HG02840 (cell line): ENCODE measurements around the gene RBM3.
"Not testable (repeated sequence)": the region's sequence is repeated elsewhere in the genome, so short reads cannot be mapped to it uniquely, and the experiment has no call there.

Experiments
- ATAC-seq: cut with Tn5 transposase; IDR thresholded peaks from one replicate; pipeline ENCODE4 v1.9.1; 2021; ENCODE audit warnings: mild to moderate bottlenecking, moderate library complexity, moderate number of reproducible peaks; ENCODE audit not compliant: unreplicated experiment, low FRiP score

Gene RBM3

GRCh38 chrX:48574270-48575266 lies at the start of gene RBM3:
Gene RBM3, plus strand, starts transcription at chrX:48574484. Its CDS starts 697 bp downstream, at chrX:48575181.
- ATAC-seq = peak; percentile 77

- ATAC-seq = not testable (repeated sequence)
Measured at GRCh38 chrX:48525853-48526252, 48.4 kb upstream of the RBM3 start.

GRCh38 chrX:48530736-48531135 lies 43.5 kb upstream of the RBM3 start:
- ATAC-seq = no peak

- ATAC-seq = no peak
Measured at GRCh38 chrX:48531358-48531959, 42.8 kb upstream of the RBM3 start.

GRCh38 chrX:48532161-48532560 lies 42.1 kb upstream of the RBM3 start:
- no peak for ATAC-seq

- ATAC-seq = no peak
Measured at GRCh38 chrX:48533165-48533564, 41.1 kb upstream of the RBM3 start.

GRCh38 chrX:48538641-48539344 lies 35.5 kb upstream of the RBM3 start:
- ATAC-seq = no peak

- peak; percentile 76 for ATAC-seq
Measured at GRCh38 chrX:48539345-48540027, 34.8 kb upstream of the RBM3 start, which contains the start of gene TBC1D25. Gene TBC1D25, plus strand, starts transcription at chrX:48539714. Its CDS starts 84 bp downstream, at chrX:48539798.

GRCh38 chrX:48540028-48540375 lies 34.3 kb upstream of the RBM3 start:
- peak; percentile 29 for ATAC-seq

- ATAC-seq = no peak
Measured at GRCh38 chrX:48540480-48540879, 33.8 kb upstream of the RBM3 start.

GRCh38 chrX:48541140-48541814 lies 33.0 kb upstream of the RBM3 start:
- ATAC-seq = no peak

GRCh38 chrX:48548871-48549270 lies 25.4 kb upstream of the RBM3 start:
- ATAC-seq = no peak

GRCh38 chrX:48555731-48556325 lies 18.5 kb upstream of the RBM3 start:
- ATAC-seq = not testable (repeated sequence)

GRCh38 chrX:48558271-48558670 lies 16.0 kb upstream of the RBM3 start:
- no peak for ATAC-seq

GRCh38 chrX:48559636-48560035 lies 14.6 kb upstream of the RBM3 start:
- ATAC-seq = no peak

- no peak for ATAC-seq
Measured at GRCh38 chrX:48560056-48560455, 14.2 kb upstream of the RBM3 start.

- no peak for ATAC-seq
Measured at GRCh38 chrX:48560681-48561080, 13.6 kb upstream of the RBM3 start.

- ATAC-seq = no peak
Measured at GRCh38 chrX:48569958-48570357, 4.3 kb upstream of the RBM3 start.

- ATAC-seq = peak; percentile 6
Measured at GRCh38 chrX:48573690-48574269, 504 bp upstream of the RBM3 start.
